ENCODE data around the gene DOC2B. TPM values are rescaled to one million over a fixed set of nuclear protein-coding genes. Genes with fewer than 3 reads are reported as not detected.

Gene DOC2B
- total RNA-seq, 1 donor from 2014 or later, result 35.1 TPM

DNA sequence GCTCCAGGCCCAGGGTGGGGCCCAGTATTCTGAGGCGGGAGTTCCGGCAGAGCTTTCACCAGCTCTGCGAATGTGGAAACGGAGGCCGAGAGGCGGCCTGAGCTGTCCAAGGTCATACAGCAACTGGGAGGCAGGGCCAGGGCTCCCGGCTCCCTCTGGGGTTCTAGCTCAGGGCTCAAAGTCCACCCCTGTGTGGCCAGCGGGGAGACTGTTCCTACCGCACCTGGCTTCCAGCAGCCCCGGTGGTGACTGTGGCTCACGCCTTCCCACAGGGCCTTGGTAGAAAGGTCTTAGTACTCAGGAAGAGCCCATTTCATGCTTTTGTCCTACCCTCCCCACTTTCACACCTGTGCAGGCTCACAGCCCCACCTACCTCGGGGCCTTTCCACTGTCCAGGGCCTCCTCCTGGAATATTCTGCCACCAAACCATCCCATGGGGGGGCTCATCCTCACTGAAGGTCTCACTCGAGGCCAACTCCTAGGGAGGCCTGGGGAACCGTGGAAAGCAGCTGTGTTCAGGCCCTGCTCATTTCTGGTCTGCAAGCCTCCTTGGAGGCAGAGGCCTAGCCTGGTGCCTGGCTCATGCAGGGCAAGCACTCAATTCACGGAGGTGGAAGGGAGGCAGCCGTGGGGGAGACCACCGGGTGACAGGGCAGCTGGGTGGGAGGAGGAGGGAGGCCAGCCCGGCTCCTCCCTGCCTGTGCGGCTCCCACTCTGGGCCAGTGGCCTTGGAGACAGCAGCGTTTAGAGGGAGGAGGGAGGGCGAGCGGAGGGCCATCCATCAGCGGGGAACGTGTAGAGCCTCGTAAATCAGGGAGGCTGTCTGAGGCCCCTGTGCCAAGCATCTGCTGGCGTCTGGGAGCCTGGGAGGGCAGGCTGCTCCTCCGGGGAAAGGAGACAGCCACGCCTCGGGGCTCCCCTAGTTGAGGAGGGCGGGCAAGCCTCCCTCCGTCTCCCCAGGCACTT lies 12.7 kb upstream of the DOC2B start:
- DNase-seq (ENCODE audit: low spot score in 2 of 2) (no peak), FAIRE-seq (no peak)

DNA sequence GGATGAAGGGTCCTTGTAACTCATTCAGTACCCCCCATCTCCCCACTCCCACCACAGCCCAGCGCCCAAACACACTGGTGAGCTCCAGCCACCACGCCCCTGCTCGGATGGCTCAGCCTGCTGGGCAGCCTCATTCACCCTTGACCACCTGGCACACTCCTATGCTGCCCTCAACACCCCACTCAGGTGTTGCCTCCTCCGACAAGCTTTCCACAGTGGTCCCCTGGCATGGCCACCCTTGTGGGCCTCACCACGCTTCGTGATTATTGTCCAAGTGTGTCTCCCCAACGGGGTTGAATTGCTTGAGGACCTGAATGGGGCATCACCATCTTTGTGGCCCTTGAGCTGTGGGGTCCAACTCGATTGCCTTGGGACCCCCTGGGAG lies 12.0 kb upstream of the DOC2B start:
- FAIRE-seq (no peak), DNase-seq (ENCODE audit: low spot score in 2 of 2) (no peak)

DNA sequence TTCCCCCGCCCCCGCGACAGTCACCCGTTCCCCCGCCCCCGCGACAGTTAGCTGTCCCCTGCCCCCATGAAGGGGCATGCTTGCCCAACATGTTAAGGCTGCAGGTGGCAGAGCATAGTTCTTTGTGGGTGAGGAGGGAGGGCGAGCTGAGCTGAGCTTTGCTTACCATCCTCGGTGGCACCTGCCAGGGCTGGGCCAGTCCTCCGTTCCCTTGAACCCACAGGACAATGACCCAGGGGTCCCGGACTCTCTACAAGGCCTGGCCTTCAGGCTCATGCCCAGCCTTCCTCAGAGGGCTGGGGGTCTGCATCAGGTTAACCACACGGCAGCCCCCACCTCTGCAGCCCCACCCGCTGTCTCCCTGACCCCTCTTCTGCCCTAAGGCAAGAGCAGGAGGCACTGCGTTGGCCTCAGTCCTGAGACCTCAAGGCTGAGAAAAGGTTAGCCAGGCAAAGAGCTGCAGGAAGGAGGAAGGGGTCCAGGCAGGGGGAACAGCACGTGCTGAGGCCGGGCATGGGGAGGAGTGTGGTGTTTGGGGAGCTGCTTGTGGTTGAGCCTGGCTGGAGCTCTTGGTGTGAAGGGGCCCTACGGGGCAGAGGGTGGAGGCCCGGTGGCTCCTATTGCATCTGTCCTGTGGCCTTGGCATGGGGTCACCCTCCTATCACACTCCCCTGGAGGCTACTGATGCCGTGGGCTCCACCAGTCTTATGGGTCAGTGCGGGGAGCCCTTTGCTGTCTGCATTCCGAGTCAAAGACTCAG lies 11.4 kb upstream of the DOC2B start:
- FAIRE-seq (no peak), DNase-seq (ENCODE audit: low spot score in 2 of 2) (no peak)

DNA sequence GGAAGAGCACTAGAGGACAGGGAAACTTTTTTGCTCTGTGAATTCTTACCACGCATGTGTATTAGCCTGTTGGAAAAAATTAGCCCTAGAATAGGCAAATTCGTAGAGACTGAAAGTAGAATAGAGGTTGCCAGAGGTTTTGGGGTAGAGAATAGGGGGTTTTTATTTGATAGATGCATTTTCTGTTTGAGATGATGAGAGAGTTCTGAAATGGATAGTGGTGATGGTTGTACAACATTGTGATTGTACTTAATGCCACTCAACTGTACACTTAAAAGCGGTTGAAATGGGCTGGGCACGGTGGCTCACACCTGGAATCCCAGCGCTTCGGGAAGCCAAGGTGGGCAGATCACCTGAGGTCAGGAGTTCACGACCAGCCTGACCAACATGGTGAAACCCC lies 8.0 kb upstream of the DOC2B start:
- DNase-seq (ENCODE audit: low spot score in 2 of 2) (no peak), FAIRE-seq (no peak)

DNA sequence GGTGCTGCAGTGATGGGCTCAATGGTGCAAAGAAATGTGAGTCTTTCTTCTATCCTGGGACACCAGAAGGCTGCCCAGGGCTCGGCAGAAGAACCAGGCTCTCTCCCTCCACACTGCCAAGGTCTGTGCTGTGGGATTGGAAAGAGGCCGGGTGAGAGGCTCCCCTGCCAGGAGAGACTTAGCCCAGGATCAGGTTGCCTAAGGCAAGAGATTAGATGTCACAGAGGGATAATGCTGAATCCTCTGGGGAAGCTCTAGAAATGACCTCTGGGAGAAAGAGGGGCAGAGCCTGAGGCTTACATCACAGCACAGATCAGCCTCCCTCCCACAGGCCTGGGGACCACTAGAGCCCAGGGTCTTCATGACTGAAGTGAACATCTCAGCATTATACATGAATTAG lies 5.7 kb upstream of the DOC2B start:
- FAIRE-seq (no peak), DNase-seq (ENCODE audit: low spot score in 2 of 2) (no peak)

DNA sequence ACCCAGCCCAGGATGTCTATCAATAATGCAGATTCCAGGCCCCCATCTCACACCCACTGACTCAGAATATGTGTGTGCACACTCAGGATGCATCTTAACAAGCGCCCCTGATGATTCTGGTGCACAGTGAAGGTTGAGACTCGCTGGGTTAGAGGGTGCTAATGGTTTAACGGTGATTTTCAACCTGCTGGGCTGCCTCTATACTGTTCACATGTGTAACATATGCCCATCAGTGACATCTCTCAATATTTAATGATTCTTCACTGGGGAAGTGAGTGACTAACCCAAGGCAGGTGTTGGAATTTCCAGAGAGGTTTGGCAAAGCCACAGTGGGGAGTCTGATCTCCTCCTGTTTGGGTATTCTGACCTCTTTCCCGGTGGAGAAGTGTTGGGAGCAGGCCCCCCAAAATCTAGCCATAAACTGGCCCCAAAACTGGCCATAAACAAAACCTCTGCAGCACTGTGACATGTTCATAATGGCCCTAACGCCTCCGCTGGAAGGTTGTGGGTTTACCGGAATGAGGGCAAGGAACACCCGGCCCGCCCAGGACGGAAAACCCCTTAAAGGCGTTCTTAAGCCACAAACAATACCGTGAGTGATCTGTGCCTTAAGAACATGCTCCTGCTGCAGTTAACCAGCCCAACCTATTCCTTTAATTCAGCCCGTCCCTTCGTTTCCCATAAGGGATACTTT lies 4.1 kb upstream of the DOC2B start:
- DNase-seq (ENCODE audit: low spot score in 2 of 2) (no peak), FAIRE-seq (no peak)

DNA sequence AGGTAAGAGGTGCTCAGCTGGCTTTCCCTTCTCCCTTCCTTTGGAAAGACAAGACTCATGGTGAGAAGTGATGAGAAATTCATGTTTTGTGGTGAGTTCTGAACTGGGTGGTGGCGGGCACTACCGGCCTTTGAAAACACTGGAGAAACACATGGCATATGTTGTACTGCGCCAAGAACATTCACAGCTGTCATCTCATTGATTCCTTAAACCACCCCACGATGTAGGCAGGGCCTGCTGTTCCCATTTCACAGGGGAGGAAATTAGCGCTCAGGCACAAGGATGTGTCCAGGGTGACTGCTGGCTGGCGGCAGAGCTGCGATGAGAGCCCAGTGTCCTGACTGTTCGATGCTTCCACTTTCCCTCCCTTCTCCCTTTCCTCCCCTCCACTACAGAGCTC lies 1.6 kb upstream of the DOC2B start:
- DNase-seq (ENCODE audit: low spot score in 2 of 2) (no peak), FAIRE-seq (no peak)

DNA sequence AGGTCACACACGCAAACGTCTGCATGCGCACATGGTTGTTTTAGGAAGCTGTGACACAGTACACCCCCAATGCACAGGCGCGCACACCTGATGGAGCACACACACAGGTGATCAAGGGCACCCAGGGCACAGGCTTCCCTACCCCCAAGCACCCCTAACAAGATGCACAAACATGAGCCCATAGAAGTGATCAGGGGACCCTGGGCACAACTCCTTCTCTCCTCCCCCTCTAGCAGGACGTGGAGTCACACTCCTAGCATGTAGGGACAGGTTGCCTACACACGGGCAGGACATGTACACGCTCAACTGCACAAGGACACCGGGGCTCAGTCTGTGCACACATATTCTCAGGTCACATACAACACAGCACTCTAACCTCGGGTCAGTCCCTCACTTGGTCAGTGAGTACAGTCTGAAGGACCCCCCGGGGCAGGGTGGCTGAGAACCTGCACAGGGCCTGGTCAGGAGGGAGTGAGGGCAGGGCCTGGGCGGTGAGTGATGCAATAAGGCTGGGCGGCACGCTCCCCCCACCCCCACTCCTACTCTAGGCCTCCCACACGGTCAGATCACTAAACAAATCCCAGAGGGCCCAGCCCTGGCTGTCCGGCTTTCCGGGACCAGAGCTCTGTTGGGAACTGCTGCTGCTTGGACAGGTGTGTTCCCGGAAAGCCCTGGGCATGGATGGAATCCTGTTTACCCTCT lies 751 bp upstream of the DOC2B start:
- DNase-seq (ENCODE audit: low spot score in 2 of 2) (no peak), FAIRE-seq (no peak)

DNA sequence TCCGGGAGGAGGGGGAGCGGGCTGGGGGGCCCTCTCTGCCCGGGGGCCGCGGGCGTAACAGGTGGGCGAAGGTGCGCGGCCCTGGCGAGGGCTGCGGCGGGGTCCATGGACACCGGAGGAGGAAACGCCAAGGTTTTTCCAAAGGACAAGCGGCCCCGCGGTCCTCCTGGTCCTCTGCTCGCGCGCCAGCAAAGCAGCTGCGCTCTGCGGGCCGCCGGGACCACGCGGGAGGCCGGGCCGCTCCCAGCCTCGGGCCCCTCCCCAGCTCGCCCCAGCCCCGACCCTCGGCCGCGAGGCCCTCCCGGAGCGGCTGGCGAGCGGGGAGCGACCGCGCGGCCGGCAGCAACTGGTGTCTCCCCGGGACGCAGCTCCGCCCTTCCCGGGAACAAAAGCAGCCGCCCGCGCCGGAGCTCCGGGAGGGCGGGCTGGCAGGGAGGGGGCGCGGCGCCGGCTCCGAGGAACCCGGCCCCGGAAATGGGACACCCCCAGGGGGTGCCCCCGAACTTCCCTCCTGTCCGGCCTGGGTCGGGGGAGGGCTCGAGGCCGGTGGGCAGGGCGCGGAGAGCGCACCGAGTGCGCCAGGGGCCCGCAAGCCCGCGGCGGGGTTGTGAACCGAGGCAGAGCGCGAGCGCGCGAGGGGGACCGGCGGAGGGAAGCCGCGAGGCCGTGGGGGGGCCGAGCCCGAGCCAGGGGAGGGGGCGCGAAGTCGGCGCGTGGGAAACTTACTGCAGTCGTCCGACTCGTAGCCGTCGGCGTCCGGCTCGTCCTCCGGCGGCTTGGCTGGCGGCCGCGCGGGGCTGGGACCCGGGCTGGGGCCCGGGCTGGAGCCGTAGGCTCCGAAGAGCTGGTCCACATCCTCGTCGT lies 837 bp downstream of the DOC2B start:
- FAIRE-seq (no peak), DNase-seq (ENCODE audit: low spot score in 2 of 2) (no peak)

DNA sequence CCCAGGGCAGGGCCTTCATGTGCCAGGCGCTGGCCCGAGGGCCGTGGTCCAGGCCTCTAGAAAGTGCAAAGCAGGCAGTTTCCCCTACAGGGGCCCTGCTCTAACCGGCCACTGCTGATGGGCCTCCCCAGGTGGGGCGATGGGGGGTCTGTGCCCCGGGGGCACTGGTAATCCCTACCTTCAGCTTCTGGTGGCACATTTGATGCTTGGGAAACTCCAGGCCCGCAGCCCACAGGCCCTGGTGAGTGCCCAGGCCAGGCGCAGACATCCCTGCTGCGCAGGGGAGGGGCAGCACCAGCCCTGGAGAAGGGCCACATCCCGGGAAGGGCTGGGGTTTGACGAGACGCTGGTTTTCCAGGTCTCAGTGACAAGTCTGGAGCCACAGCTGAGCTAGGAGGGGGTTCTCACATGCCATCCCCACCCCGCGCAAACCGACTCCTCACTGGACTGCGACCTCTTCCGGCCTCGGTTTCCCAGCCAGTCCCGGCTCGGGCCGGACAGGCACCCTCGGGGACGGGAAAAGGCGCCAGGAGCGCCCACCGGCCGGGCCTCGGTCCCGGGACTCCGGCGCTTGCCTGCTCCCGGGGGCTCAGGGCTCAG lies 1.6 kb downstream of the DOC2B start:
- no peak for FAIRE-seq
- no peak for DNase-seq (ENCODE audit: low spot score in 2 of 2)

DNA sequence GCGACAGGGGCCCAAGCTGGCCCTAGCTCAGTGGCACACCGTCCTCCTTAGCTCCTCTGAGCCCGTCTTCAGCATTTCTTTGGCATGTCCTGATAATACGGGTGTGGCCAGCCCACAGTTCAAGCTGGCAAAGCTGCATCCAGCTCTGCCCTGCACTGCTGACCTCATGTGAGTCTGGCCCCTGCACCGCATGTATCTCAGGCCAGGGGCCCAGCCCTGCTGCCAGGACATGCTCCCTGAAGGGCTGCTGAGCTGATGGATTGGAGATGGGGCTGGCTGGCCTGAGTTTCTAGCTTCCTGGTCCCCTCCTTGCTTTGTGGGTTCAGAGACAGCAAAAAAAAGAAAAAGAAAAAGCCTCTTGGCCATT lies 2.4 kb downstream of the DOC2B start:
- FAIRE-seq, result no peak
- DNase-seq (ENCODE audit: low spot score in 2 of 2), result no peak

DNA sequence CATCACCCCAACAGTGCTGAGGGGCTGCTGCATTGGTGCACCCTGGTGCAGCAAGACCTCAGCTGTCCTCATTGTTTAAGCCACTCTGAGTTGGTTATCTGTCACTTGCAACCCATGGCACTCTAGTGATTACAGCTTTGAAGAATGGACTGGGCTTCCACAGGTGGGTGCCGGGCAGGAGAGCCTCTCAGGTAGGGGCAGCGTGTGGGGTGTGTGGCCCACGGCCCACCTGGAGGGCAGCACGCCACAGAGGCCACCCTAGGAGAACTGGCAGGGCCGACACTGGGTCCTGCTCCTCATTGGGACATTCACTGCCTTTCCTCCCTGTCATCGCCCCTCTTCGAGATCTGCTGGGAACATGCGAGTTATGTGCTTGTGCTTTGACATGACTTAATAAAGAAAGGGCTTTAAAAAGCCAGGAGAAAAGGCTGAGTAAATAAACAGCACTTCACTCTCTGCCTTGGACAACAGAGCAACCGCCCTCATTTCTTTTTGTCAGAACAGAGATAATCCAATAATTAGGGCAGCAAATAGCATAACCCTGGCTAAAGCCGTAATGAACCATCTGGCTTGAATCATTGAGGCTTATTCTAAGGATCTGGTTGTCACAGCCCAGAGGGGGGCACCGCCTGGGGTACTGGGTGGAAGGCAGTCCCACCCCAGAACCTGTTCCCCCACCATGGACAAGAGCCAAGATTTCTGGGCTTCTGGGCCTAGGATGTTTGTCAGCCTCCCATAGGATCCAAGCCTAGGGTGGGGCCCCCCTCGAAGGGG lies 3.0 kb downstream of the DOC2B start:
- FAIRE-seq, result no peak

DNA sequence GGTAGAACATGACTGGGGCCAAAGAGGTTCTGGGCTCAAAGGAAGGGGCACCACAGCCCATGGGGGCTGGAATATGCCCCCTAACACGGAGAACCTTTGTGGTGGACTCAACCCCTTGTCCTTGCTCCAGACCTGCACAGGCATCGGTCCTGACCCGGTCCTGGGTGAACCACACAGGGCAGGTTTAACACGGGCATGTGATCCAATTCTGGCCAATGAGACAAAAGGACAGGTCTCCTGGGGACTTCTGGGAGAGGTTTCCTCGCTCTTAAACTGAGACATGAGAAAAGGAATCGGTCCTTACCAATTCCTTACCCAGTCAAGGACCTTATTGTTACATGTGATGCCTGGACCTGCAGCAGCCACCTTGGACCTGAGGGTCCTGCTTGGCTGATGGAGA lies 3.7 kb downstream of the DOC2B start:
- FAIRE-seq (no peak), DNase-seq (ENCODE audit: low spot score in 2 of 2) (no peak)

More for the DNA sequence above, 3.0 kb downstream of the DOC2B start:
- no peak for DNase-seq (ENCODE audit: low spot score in 2 of 2)

DNA sequence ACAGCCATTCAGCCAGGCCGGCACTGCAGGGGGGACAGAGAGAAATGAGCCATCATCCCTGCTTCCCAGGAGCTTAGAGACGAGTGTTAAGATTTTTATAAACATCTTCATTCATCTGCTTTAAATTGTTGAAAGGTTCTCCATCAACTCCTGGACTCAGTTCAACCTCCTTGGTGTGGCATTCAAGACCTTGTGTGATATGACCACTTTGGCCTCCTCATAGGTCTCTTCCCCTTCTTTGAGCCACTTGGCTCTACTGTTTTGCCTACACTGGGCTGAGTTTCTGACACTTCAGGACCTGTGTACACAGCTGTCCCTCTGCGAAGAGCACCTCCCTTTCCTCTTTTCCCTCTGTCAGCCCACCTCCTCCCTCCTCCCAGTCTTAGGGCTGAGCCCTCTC lies 4.3 kb downstream of the DOC2B start:
- FAIRE-seq (no peak), DNase-seq (ENCODE audit: low spot score in 2 of 2) (no peak)

DNA sequence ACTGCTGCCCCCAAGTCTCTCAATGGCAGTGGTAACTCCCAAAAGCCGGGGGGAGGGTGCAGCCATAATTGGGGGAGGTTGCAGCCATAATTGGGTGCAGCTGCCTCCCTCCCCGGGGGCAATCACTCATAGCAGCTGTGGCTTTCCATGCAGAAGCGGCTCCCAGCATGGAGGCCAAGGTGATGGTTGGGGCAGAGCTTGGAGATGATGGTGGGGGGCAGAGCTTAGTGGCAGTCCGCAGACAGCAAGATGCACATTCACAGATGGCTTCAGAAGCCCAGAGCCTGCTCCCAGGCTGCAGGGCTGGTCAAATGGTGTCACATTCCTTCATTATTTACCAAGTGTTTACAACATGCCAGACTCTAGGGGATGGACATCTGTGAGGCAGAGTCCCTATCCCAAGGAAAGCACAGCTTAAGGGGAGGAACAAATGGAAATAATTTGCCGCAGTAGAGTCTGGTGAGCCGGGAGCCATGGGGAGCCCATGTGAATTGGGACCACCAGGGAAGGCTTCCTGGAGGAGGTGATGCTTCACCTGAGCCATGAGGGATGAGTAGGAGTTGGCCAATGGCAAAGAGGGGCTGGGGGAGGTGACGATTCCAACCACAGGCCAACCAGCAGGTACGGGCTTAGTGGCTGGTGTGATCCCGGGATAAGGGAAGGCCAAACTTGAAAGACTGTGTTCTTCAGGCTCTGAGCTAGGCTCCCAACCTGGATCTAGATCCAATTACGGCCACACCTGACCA lies 8.1 kb downstream of the DOC2B start:
- FAIRE-seq (no peak), DNase-seq (ENCODE audit: low spot score in 2 of 2) (no peak)

DNA sequence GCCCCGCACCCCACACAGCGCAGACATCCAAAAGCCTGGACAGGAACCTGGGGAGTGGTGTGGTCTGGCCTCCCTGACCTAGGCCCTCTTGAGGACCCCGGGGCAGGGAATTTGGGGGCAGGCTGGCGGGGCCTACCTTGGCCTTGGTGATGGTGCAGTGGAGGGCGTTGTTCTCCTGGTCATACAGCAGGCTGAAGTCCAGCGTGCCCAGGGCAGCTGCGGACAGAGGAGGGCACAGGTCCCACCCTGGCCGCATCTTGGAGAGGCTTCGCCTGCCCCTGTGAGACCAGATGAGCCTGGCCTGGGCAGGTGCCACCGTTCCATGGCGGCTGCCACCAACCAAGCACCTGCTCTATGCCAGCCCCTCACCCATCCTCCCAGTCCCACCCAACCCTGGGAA lies 9.0 kb downstream of the DOC2B start:
- FAIRE-seq (no peak), DNase-seq (ENCODE audit: low spot score in 2 of 2) (no peak)

DNA sequence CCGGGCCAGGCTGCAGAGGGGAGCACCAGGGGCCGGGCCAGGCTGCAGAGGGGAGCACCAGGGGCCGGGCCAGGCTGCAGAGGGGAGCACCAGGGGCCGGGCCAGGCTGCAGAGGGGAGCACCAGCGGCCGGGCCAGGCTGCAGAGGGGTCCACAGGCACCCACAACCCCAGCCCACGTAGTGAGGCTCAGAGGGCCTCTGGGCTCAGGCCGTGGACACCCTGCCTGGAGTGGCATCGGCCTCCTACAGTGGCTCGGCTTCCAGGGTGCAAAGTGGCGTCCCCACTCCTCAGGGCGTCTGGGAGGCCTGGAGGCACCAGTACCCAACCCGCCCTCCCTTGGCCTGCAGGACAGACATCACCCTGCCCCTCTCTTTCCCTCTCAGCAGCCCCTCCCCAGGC lies 9.6 kb downstream of the DOC2B start:
- DNase-seq (ENCODE audit: low spot score in 2 of 2), result no peak
- no peak for FAIRE-seq

DNA sequence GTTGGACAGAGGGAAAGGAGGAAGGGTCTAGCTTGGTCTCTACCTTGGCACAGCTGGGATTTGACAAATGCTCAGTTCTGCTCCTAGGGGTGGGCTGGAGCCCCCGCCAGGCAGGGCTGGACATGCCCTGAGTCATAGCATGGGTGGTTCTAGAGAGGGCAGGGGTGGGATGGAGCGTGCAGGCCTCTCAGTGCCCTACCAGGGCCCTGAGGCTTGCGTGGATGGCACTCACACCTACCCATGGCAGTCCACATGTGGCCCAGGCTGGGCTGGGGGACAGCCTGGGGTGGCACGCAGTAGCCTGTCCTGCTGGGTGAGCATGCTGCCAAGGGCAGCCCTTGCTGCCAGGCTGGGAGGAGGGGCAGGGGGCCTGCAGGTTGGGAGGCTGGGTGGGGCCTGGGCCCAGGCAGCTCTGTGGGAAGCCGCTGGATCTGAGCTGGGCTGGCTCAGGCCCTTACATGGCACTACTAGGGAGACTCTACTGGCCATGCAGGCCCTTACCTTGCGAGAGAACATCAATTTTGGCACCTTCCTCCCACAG lies 11.2 kb downstream of the DOC2B start:
- DNase-seq (ENCODE audit: low spot score in 2 of 2) (no peak), FAIRE-seq (no peak)
